Liver (tissue), 9 donors: ENCODE measurements around the gene KIFBP. TPM values are rescaled to one million over a fixed set of nuclear protein-coding genes. Genes with fewer than 3 reads are reported as not detected.

Experiments
- DNase-seq: peaks from one replicate; pipeline ENCODE4 v3.0.0-alpha.2; 2017; ENCODE audit warnings: low spot score
- H3K27ac ChIP-seq, 2 donors: one replicate each; pipeline ENCODE4 v1.7.0; 2013; ENCODE audit warnings: inconsistent platforms in 2 of 2, low read length in 2 of 2, control low read depth in 1 of 2, low read depth in 1 of 2, mild to moderate bottlenecking in 1 of 2
- H3K27me3 ChIP-seq, 4 donors: one replicate each; pipeline versions ENCODE4 v1.6.1 to v1.7.0; 2013; ENCODE audit warnings: low read length in 3 of 4, inconsistent platforms in 1 of 4, mild to moderate bottlenecking in 1 of 4, moderate library complexity in 1 of 4; ENCODE audit not compliant: control insufficient read depth in 4 of 4, insufficient read depth in 4 of 4
- H3K36me3 ChIP-seq, 4 donors: one replicate each; pipeline versions ENCODE4 v1.6.1 to v1.7.0; 2013; ENCODE audit warnings: low read length in 3 of 4, mild to moderate bottlenecking in 3 of 4, low read depth in 1 of 4, moderate library complexity in 1 of 4; ENCODE audit not compliant: control insufficient read depth in 4 of 4, insufficient read depth in 3 of 4
- H3K4me1 ChIP-seq, 4 donors: one replicate each; pipeline versions ENCODE4 v1.6.1 to v1.7.0; 2013; ENCODE audit warnings: low read length in 3 of 4, mild to moderate bottlenecking in 3 of 4, moderate library complexity in 1 of 4; ENCODE audit not compliant: control insufficient read depth in 4 of 4, insufficient read depth in 4 of 4
- H3K4me3 ChIP-seq, 3 donors: one replicate each; pipeline versions ENCODE4 v1.6.1 to v1.7.0; 2013; ENCODE audit warnings: low read length in 3 of 3, control low read depth in 1 of 3, low read depth in 1 of 3, mild to moderate bottlenecking in 1 of 3
- H3K9ac ChIP-seq, 2 donors: one replicate each; pipeline ENCODE4 v1.7.0; 2013; ENCODE audit warnings: low read length in 2 of 2, mild to moderate bottlenecking in 2 of 2, moderate library complexity in 2 of 2, control low read depth in 1 of 2, low read depth in 1 of 2
- H3K9me3 ChIP-seq, 4 donors: one replicate each; pipeline versions ENCODE4 v1.6.1 to v1.7.0; 2013; ENCODE audit warnings: low read length in 3 of 4; ENCODE audit not compliant: control insufficient read depth in 4 of 4
- ATF3 ChIP-seq: IDR thresholded peaks from 2 replicates; pipeline ENCODE4 v1.6.1; 2016; ENCODE audit warnings: antibody characterized with exemption
- CTCF ChIP-seq: fragments of 150-350 bp; IDR thresholded peaks from 2 replicates; pipeline ENCODE4 v1.5.1; 2017; ENCODE audit warnings: improper control_type of control experiment, low read depth, low read length; ENCODE audit not compliant: missing input control
- EGR1 ChIP-seq, 2 donors: IDR thresholded peaks; 2 replicates each; pipeline ENCODE4 v1.6.1; 2016 to 2018; ENCODE audit warnings: antibody characterized with exemption in 2 of 2, low read depth in 2 of 2
- FOXA1 ChIP-seq: IDR thresholded peaks from 2 replicates; pipeline ENCODE4 v1.6.1; 2016; ENCODE audit warnings: antibody characterized with exemption
- FOXA2 ChIP-seq: IDR thresholded peaks from 2 replicates; pipeline ENCODE4 v1.6.1; 2016; ENCODE audit warnings: antibody characterized with exemption
- GABPA ChIP-seq, 2 donors: IDR thresholded peaks in 1 of 2; conservative IDR thresholded peaks in 1 of 2; 2 replicates each; pipeline ENCODE4 v1.6.1; 2016; ENCODE audit warnings: antibody characterized with exemption in 2 of 2, mild to moderate bottlenecking in 1 of 2, moderate library complexity in 1 of 2
- HNF4A ChIP-seq, 2 donors: conservative IDR thresholded peaks; 2 replicates each; pipeline ENCODE4 v1.6.1; 2016; ENCODE audit warnings: antibody characterized with exemption in 2 of 2, mild to moderate bottlenecking in 2 of 2
- HNF4G ChIP-seq: IDR thresholded peaks from 2 replicates; pipeline ENCODE4 v1.6.1; 2016; ENCODE audit warnings: antibody characterized with exemption
- JUND ChIP-seq, 2 donors: IDR thresholded peaks; 2 replicates each; pipeline ENCODE4 v1.6.1; 2016; ENCODE audit warnings: antibody characterized with exemption in 2 of 2
- MAX ChIP-seq: IDR thresholded peaks from 2 replicates; pipeline ENCODE4 v1.6.1; 2016; ENCODE audit warnings: antibody characterized with exemption
- NR2F2 ChIP-seq: IDR thresholded peaks from 2 replicates; pipeline ENCODE4 v1.6.1; 2016; ENCODE audit warnings: antibody characterized with exemption
- RAD21 ChIP-seq, 2 donors: IDR thresholded peaks; 2 replicates each; pipeline ENCODE4 v1.6.1; 2016; ENCODE audit warnings: antibody characterized with exemption in 2 of 2, mild to moderate bottlenecking in 2 of 2
- REST ChIP-seq: IDR thresholded peaks from 2 replicates; pipeline ENCODE4 v1.6.1; 2016; ENCODE audit warnings: antibody characterized with exemption, mild to moderate bottlenecking
- RXRA ChIP-seq, 2 donors: IDR thresholded peaks; 2 replicates each; pipeline ENCODE4 v1.6.1; 2017 to 2018; ENCODE audit warnings: antibody characterized with exemption in 2 of 2, mild to moderate bottlenecking in 1 of 2
- SP1 ChIP-seq: IDR thresholded peaks from 2 replicates; pipeline ENCODE4 v1.6.1; 2018; ENCODE audit warnings: antibody characterized with exemption, mild to moderate bottlenecking
- YY1 ChIP-seq: IDR thresholded peaks from 2 replicates; pipeline ENCODE4 v1.6.1; 2016; ENCODE audit warnings: antibody characterized with exemption, mild to moderate bottlenecking
- WGBS: extraction: QIAGEN DNeasy Blood & Tissue Kit; methylation state at CpG from one replicate; pipeline ENCODE4 v1.1.7; 2013; 5-methylcytosine and 5-hydroxymethylcytosine counted together
- polyA plus RNA-seq, 2 donors: library from polyadenylated mRNA; stranded (reverse) in 1 of 2; unstranded in 1 of 2; fragments of 200-250 nt in 1 of 2; fragments of >200 nt in 1 of 2; fragmentation: Nextera tagmentation in 1 of 2; extraction: Ambion mirVana in 1 of 2; gene quantifications; one replicate each; pipeline versions ENCODE4 v1.2.1 to v1.2.3, GENCODE V29; 2013 to 2015
- total RNA-seq, 2 donors: library from RNA; depleted of rRNA; stranded (reverse); fragments of >200 nt; gene quantifications; one replicate each; pipeline ENCODE4 v1.2.3, GENCODE V29; 2014
- donor health status: healthy.
- donor health status: healthy.
- donor health status: healthy.
- donor health status: healthy.
- donor health status: healthy.

The KIFBP gene
- total and polyA plus RNA-seq, 4 donors: 5.7 to 11.2 (median 7.9) TPM

GRCh38 chr10:69043931-69044531, 55.4 kb downstream of the KIFBP start:
- Histone ChIP-seq H3K4me1 (no peaks in the 10 kb centered on the region), H3K36me3 (no peaks in the 10 kb centered on the region), H3K27me3 (no peaks in the 10 kb centered on the region), H3K4me3 (no peak overlapping the region), H3K9ac (no peak overlapping the region), H3K27ac (peak overlapping the region; percentile 52 to 69), H3K9me3 (no peaks in the 10 kb centered on the region)
- TF ChIP-seq HNF4A (conservative IDR thresholded peaks at IDR 0.05) (no peak), FOXA1 (no peak), HNF4G (no peak)
- WGBS: 75% methylated on average over 10 of the region's 10 CpGs
- no peak for DNase-seq

GRCh38 chr10:69044546-69044945, 55.9 kb downstream of the KIFBP start:
- Histone ChIP-seq H3K36me3 (no peaks in the 10 kb centered on the region), H3K27ac (peak overlapping the region; percentile 52 to 69), H3K4me1 (no peaks in the 10 kb centered on the region), H3K4me3 (no peak overlapping the region), H3K9me3 (no peaks in the 10 kb centered on the region), H3K9ac (no peak overlapping the region), H3K27me3 (no peaks in the 10 kb centered on the region)
- 77% methylated on average over 1 of the region's 1 CpG for WGBS
- DNase-seq: no peak
- TF ChIP-seq RXRA (IDR thresholded peaks at IDR 0.05): no peak
- TF ChIP-seq YY1: no peak
- no peak for TF ChIP-seq SP1
- no peak for TF ChIP-seq EGR1 (IDR thresholded peaks at IDR 0.05; ENCODE audit: low read depth in 2 of 2)
- no peak for TF ChIP-seq CTCF
- TF ChIP-seq GABPA (IDR thresholded peaks at IDR 0.05 in 1 of 2, conservative IDR thresholded peaks at IDR 0.05 in 1 of 2): no peak
- TF ChIP-seq MAX: no peak
- no peak for TF ChIP-seq REST
- no peak for TF ChIP-seq RAD21 (IDR thresholded peaks at IDR 0.05)
- TF ChIP-seq ATF3: no peak
- TF ChIP-seq FOXA2: no peak
- TF ChIP-seq NR2F2: no peak
- no peak for TF ChIP-seq HNF4G
- no peak for TF ChIP-seq JUND (IDR thresholded peaks at IDR 0.05)
